ENCODE data around the gene FBXL17.

DNA sequence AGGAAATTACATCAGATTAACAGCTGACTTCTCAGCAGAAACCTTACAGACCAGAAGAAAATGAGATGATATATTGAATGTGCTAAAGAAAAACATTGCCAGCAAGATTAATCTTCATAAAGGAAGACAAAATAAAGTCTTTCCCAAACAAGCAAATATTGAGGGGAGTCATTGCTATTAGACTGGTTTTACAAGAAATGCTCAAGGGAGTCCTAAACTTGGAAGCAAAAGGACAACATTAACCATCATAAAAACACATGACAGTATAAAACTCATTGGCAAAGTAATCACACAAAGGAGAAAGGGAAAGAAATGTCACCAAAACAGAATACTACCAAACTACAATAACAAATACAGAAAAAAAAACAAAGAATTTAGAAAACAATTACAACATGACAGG, 101.7 kb downstream of the FBXL17 start:
- no peak for TF ChIP-seq HBP1 (CRISPR knock-in tag; IDR thresholded peaks at IDR 0.05)
- TF ChIP-seq, protein P1, sequence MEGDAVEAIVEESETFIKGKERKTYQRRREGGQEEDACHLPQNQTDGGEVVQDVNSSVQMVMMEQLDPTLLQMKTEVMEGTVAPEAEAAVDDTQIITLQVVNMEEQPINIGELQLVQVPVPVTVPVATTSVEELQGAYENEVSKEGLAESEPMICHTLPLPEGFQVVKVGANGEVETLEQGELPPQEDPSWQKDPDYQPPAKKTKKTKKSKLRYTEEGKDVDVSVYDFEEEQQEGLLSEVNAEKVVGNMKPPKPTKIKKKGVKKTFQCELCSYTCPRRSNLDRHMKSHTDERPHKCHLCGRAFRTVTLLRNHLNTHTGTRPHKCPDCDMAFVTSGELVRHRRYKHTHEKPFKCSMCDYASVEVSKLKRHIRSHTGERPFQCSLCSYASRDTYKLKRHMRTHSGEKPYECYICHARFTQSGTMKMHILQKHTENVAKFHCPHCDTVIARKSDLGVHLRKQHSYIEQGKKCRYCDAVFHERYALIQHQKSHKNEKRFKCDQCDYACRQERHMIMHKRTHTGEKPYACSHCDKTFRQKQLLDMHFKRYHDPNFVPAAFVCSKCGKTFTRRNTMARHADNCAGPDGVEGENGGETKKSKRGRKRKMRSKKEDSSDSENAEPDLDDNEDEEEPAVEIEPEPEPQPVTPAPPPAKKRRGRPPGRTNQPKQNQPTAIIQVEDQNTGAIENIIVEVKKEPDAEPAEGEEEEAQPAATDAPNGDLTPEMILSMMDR (IDR thresholded peaks at IDR 0.05 in 2 of 3, conservative IDR thresholded peaks at IDR 0.05 in 1 of 3; ENCODE audit: insufficient read depth in 2 of 3, low read depth in 1 of 3, low read length in 3 of 3) = no peak

All from K562 (cell line).